Measurements from ENCODE around the gene BTN2A1. TPM values are rescaled to one million over a fixed set of nuclear protein-coding genes. Genes with fewer than 3 reads are reported as not detected.

The BTN2A1 gene
- total and polyA plus RNA-seq, 2 of the 13 experiments (the other 11 are each of a cell fraction or from before 2014, with no cell fraction given), result 16.4 to 30.4 TPM

DNA sequence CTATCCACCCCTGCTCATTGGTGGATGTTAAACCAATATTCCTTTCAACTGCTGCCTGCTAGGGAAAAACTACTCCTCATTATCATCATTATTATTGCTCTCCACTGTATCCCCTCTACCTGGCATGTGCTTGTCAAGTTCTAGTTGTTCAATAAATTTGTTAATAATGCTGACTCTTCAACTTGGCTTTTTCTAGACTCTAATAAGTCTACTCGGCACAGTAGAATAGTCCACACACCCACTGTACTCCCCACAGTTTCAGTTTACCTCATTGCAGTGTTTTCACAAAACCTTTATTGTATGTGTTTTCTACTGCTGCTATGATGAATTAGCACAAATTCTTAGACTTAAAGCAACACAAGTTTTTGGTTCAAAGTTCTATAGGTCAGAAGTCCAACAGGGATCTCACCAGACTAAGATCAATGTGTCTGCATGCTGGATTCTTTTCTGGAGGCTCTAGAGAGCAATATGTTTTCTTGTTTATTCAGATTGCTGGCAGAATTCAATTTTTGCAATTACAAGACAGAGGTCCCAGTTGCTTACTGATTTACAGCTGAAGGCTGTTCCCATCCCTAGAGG lies 42.6 kb upstream of the BTN2A1 start (continued):
- TF ChIP-seq, protein P1, sequence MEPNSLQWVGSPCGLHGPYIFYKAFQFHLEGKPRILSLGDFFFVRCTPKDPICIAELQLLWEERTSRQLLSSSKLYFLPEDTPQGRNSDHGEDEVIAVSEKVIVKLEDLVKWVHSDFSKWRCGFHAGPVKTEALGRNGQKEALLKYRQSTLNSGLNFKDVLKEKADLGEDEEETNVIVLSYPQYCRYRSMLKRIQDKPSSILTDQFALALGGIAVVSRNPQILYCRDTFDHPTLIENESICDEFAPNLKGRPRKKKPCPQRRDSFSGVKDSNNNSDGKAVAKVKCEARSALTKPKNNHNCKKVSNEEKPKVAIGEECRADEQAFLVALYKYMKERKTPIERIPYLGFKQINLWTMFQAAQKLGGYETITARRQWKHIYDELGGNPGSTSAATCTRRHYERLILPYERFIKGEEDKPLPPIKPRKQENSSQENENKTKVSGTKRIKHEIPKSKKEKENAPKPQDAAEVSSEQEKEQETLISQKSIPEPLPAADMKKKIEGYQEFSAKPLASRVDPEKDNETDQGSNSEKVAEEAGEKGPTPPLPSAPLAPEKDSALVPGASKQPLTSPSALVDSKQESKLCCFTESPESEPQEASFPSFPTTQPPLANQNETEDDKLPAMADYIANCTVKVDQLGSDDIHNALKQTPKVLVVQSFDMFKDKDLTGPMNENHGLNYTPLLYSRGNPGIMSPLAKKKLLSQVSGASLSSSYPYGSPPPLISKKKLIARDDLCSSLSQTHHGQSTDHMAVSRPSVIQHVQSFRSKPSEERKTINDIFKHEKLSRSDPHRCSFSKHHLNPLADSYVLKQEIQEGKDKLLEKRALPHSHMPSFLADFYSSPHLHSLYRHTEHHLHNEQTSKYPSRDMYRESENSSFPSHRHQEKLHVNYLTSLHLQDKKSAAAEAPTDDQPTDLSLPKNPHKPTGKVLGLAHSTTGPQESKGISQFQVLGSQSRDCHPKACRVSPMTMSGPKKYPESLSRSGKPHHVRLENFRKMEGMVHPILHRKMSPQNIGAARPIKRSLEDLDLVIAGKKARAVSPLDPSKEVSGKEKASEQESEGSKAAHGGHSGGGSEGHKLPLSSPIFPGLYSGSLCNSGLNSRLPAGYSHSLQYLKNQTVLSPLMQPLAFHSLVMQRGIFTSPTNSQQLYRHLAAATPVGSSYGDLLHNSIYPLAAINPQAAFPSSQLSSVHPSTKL (CRISPR knock-in tag; IDR thresholded peaks at IDR 0.05), result peak; percentile 48; the same call in 1 of the 2 replicates
- TF ChIP-seq, protein P2, sequence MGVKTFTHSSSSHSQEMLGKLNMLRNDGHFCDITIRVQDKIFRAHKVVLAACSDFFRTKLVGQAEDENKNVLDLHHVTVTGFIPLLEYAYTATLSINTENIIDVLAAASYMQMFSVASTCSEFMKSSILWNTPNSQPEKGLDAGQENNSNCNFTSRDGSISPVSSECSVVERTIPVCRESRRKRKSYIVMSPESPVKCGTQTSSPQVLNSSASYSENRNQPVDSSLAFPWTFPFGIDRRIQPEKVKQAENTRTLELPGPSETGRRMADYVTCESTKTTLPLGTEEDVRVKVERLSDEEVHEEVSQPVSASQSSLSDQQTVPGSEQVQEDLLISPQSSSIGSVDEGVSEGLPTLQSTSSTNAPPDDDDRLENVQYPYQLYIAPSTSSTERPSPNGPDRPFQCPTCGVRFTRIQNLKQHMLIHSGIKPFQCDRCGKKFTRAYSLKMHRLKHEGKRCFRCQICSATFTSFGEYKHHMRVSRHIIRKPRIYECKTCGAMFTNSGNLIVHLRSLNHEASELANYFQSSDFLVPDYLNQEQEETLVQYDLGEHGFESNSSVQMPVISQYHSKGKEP (CRISPR knock-in tag; IDR thresholded peaks at IDR 0.05), result no peak
- TF ChIP-seq HOXA5 (CRISPR knock-in tag; IDR thresholded peaks at IDR 0.05), result no peak
- no peak for TF ChIP-seq ZNF143 (CRISPR knock-in tag; IDR thresholded peaks at IDR 0.05)
- no peak for TF ChIP-seq SMAD9 (CRISPR knock-in tag; IDR thresholded peaks at IDR 0.05)
- TF ChIP-seq ZSCAN21 (CRISPR knock-in tag; IDR thresholded peaks at IDR 0.05; ENCODE audit: borderline replicate concordance), result no peak
- TF ChIP-seq ZC3H13 (CRISPR knock-in tag; IDR thresholded peaks at IDR 0.05), result no peak
- no peak for TF ChIP-seq FLYWCH1 (CRISPR knock-in tag; IDR thresholded peaks at IDR 0.05)
- TF ChIP-seq ZNF12 (CRISPR knock-in tag; IDR thresholded peaks at IDR 0.05), result peak; percentile 96
- TF ChIP-seq, protein P3, sequence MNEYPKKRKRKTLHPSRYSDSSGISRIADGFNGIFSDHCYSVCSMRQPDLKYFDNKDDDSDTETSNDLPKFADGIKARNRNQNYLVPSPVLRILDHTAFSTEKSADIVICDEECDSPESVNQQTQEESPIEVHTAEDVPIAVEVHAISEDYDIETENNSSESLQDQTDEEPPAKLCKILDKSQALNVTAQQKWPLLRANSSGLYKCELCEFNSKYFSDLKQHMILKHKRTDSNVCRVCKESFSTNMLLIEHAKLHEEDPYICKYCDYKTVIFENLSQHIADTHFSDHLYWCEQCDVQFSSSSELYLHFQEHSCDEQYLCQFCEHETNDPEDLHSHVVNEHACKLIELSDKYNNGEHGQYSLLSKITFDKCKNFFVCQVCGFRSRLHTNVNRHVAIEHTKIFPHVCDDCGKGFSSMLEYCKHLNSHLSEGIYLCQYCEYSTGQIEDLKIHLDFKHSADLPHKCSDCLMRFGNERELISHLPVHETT (CRISPR knock-in tag; conservative IDR thresholded peaks at IDR 0.05), result no peak
- TF ChIP-seq, protein P4, sequence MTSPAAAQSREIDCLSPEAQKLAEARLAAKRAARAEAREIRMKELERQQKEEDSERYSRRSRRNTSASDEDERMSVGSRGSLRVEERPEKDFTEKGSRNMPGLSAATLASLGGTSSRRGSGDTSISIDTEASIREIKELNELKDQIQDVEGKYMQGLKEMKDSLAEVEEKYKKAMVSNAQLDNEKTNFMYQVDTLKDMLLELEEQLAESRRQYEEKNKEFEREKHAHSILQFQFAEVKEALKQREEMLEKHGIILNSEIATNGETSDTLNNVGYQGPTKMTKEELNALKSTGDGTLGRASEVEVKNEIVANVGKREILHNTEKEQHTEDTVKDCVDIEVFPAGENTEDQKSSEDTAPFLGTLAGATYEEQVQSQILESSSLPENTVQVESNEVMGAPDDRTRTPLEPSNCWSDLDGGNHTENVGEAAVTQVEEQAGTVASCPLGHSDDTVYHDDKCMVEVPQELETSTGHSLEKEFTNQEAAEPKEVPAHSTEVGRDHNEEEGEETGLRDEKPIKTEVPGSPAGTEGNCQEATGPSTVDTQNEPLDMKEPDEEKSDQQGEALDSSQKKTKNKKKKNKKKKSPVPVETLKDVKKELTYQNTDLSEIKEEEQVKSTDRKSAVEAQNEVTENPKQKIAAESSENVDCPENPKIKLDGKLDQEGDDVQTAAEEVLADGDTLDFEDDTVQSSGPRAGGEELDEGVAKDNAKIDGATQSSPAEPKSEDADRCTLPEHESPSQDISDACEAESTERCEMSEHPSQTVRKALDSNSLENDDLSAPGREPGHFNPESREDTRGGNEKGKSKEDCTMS (CRISPR knock-in tag; conservative IDR thresholded peaks at IDR 0.05), result no peak
- TF ChIP-seq ZNF674 (CRISPR knock-in tag; IDR thresholded peaks at IDR 0.05; ENCODE audit: low read depth), result no peak
- TF ChIP-seq NCOR1 (IDR thresholded peaks at IDR 0.05; ENCODE audit: borderline replicate concordance, low read length), result peak; percentile 33; the same call in 1 of the 2 replicates
- TF ChIP-seq MTERF4 (CRISPR knock-in tag; IDR thresholded peaks at IDR 0.05), result no peak
- TF ChIP-seq FOXP1 (IDR thresholded peaks at IDR 0.05), result no peak
- 0 out of 2 replicates have a peak, but pooled peaks have one; percentile 14 for TF ChIP-seq FOXP1 (CRISPR knock-in tag; IDR thresholded peaks at IDR 0.05)
- peak; percentile 80 for TF ChIP-seq MAFF (IDR thresholded peaks at IDR 0.05; ENCODE audit: low read depth, low read length)
- peak; percentile 71 for TF ChIP-seq HNF4A (CRISPR knock-in tag; IDR thresholded peaks at IDR 0.05)
- no peak for TF ChIP-seq ZNF781 (CRISPR knock-in tag; IDR thresholded peaks at IDR 0.05; ENCODE audit: borderline replicate concordance, not compliant biosample characterization)
- TF ChIP-seq HNRNPUL1 (IDR thresholded peaks at IDR 0.05; ENCODE audit: low read depth, low read length), result no peak
- TF ChIP-seq SKI (IDR thresholded peaks at IDR 0.05; ENCODE audit: partially characterized antibody), result peak; percentile 16
